GM19023 (cell line): ENCODE data around the gene SLC33A1.
"Not testable (repeated sequence)": the region's sequence is repeated elsewhere in the genome, so short reads cannot be mapped to it uniquely, and the experiment has no call there.

Experiments
- ATAC-seq: cut with Tn5 transposase; IDR thresholded peaks from one replicate; pipeline ENCODE4 v1.9.1; 2021; ENCODE audit warnings: mild to moderate bottlenecking, moderate library complexity; ENCODE audit not compliant: unreplicated experiment

SLC33A1 gene

GRCh38 chr3:155854141-155854940 is at the start of gene SLC33A1:
TSS of gene SLC33A1 (minus strand) at chr3:155854427. CDS start at chr3:155853997, 430 bp downstream.
- peak; percentile 94 for ATAC-seq

GRCh38 chr3:155895379-155895900 is 41.2 kb upstream of the SLC33A1 start:
- ATAC-seq: no peak

DNA sequence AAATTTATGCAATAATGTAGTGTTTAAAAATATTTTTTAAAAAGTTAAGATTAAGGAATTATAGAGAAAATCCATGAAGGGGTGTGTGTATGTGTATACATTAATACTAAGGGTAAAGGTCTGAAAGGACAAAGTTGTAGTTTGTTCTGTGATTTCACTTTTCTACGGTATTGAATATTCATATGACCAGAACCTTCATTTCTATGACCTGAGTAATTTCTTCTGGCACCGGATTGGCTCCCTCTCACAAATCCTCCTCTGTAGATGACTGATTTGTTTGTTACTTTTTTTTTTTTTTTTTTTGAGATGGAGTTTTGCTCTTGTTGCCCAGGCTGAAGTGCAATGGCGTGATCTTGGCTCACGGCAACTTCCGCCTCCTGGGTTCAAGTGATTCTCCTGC is 37.1 kb upstream of the SLC33A1 start:
- ATAC-seq: no peak

- peak; percentile 78 for ATAC-seq
These were observed 36.5 kb upstream of the SLC33A1 start for GRCh38 chr3:155890671-155891190.

- no peak for ATAC-seq
These were observed 35.7 kb upstream of the SLC33A1 start for GRCh38 chr3:155889952-155890351.

DNA sequence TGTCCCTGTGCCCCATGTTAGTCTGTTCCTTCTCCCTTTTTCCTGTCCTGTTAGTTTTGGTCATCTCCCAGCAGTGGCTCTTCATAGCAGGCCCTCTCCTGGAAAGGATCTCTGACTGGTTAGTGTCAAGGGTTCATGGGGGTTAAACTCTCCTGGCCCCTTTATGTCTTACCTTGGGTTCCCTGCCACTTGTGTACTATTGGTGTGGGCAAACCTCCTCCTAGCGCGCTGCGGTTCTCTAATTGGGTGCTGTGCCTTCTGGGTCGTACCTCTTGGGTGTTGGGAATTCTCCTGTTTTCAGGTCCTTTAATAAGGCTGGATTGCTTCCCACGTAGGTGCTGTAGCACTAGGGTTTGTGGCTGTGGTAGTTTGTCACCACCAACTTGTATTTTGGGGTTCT is 35.0 kb upstream of the SLC33A1 start:
- ATAC-seq: no peak

GRCh38 chr3:155886915-155887314 is 32.7 kb upstream of the SLC33A1 start:
- ATAC-seq: no peak

GRCh38 chr3:155886348-155886747 is 32.1 kb upstream of the SLC33A1 start:
- not testable (repeated sequence) for ATAC-seq

GRCh38 chr3:155885292-155885691 is 31.1 kb upstream of the SLC33A1 start:
- ATAC-seq: no peak

GRCh38 chr3:155884292-155884691 is 30.1 kb upstream of the SLC33A1 start:
- ATAC-seq: no peak

- ATAC-seq: no peak
These were observed 26.1 kb upstream of the SLC33A1 start for GRCh38 chr3:155880286-155880685.

- no peak for ATAC-seq
These were observed 22.3 kb upstream of the SLC33A1 start for GRCh38 chr3:155876503-155876902.

DNA sequence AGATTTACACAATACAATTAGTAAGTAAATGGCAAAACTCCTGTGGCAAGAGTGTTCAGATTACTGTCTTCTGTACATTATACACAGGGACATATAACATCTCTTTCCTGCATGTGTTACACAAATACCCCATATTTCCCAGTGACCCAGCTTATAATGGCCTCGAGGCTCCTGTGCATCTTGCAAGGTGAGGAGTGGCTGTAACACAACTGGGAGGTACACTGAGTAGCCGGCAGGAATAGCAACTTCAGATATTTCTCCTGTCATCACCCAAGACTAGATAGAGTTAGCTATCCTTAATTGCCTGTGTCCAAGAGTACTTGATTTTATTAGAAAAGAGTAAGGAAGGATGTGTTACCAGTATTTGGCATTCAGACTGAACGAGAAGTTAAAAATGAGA is 21.8 kb upstream of the SLC33A1 start:
- no peak for ATAC-seq

DNA sequence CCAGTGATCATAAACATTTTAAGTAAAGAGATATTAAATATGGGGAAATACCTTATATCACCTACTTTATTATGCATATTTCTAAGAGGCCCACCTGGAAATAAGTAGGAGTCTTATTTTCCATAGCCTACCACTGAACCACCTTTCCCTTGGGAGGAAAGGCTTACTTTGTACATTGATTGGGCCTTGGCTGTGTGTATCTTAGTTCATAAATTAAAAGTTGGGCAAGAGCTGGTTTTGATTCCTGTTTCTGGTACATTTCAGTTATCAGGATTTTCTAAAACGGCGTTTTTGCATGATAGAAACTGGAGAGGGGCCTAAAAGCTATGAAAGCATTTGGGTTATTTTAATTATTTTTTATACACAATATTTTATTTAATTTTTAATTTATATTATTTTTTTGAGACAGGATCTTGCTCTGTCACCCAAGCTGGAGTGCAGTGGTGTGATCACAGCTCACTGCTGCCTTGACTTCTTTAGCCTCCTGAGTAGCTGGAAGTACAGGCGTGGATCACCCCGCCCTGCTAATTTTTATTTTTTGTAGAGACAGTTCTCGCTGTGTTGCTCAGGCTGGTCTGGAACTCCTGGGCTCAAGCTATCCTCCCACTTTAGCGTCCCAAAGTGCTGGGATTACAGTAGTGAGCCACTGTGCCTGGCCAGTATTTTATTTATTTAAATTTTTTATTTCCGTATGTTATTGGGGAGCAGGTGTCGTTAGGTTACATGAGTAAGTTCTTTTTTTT is 18.8 kb upstream of the SLC33A1 start:
- ATAC-seq: no peak

- ATAC-seq: peak; percentile 3
These were observed 17.5 kb upstream of the SLC33A1 start for GRCh38 chr3:155871746-155872158.

DNA sequence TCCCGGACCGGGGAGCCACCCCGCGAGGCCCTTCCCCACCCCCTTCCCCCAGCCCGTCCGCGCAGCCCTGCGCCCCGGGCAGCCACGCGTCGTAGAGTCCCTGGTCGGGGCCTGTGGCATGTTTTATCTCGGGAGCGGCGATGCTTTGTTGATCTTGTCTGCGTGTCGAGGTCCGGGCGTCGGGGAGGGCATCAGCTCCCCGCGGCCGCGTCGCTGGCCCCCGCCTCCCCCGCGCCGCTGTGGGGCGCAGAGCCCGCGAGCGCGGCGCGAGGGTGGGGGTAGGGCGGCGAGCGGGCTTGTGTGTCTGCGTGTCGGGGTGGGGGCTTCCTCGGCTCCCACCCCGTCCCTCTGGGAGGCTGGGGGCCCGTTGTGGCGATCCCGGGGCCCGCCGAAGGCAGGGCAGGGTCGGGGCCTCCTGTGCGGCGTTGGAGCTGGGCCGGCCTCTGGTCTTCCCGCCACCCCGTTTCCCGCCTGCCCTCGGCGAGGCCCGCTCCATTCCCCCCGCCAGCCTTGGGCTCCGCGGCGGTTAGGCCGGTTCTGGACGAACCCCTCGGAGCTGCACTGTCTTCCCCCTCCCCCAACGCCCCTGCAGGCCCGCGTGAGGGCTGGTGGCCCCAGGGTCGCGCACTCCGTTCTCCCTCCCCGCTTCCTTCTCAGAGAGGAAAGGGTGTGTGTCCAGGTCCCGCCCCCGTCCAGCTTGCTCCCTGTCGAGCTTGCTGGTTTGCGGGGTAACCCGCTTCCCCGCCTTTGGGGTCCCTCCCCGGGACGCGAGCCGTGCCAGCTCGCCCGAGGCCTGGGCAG is 16.9 kb upstream of the SLC33A1 start:
- ATAC-seq: peak; percentile 37

DNA sequence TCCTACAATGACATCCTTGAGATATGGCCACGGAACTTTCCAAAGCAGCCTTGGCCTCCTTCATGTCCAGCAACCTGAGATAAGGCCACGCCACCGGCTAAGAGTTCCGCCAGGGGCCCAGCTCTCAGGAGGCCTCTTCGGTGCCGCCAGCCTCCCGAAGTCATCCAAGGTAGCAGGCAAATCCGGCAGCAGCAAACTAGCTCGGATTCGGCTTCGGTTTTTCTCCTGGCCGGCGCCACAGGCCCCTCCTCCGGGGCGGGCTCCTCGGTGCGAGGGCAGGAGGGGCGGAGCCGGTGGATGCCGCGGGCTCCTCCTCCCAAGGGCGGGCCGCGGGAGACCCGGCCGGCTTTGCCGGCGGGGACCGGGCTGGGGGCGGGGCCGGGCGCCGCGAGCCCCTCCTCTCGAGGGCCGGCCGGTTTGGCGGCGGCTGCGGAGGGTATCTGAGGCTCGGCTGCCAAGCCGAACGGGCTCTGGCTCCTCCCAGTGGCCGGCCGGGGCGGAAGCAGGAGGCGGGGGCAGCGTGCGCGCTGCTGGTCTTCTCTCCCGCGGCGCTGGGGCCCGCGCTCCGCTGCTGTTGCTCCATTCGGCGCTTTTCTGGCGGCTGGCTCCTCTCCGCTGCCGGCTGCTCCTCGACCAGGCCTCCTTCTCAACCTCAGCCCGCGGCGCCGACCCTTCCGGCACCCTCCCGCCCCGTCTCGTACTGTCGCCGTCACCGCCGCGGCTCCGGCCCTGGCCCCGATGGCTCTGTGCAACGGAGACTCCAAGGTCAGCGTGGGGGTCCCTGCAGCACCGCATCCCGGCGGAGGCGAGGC is 16.1 kb upstream of the SLC33A1 start, which contains the start of gene GMPS:
TSS of gene GMPS (plus strand) at position 518 of the 812 bp plus-strand sequence. CDS start at position 739, 221 bp downstream.
- peak; percentile 88 for ATAC-seq

DNA sequence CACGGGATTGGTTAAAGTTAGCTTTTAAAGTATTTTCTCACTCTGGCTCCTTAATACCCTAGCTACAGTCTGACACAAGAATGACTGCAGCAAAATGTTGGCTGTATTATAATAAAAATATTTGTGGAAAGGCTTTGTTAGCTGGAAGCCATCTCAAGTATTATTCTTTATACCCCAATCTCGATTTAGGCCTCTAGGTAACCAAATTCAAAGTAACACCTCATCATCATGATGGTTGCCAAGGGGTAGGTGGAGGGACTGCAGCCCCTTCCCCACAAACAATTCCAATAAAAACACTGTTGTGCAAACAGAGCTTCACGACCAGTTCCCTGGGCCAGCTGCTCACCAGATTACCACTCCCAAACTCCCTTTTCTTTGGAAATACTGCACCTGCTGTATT is 15.5 kb upstream of the SLC33A1 start:
- ATAC-seq: no peak

GRCh38 chr3:155863072-155863784 is 9.0 kb upstream of the SLC33A1 start:
- ATAC-seq: no peak
